ENCODE data around the gene GSTO2. TPM values are rescaled to one million over a fixed set of nuclear protein-coding genes. Genes with fewer than 3 reads are reported as not detected.

Gene GSTO2
- total and polyA plus RNA-seq, 2 of the 13 experiments (the other 11 are each of a cell fraction or from before 2014, with no cell fraction given), result 2.1 to 7.9 TPM

DNA sequence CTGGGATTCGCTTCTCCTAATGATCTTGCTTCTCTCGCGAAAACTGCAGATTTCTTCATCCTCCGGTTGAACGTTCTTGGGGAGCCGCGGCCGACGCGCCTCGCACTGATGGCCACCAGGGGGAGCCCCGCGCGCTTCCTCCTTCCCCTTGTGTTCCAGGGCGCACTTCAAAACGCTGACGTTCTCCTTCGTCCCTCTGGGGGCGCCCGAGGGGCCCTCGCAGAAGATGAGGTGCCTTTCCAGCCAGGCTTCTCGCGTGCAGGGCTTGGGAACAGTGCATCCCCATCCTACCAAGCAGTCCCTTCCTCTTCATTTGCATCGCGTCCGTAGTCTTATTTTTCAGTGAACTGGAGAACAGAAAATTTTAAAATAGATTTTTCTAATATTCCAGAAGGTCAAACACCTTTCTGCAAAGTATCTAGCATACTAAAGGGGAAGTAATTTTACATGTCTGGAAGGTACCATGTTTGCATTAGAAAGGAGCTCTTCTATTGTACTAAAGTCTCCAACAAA lies 22.5 kb downstream of the GSTO2 start (continued):
- TF ChIP-seq MZF1 (CRISPR knock-in tag; IDR thresholded peaks at IDR 0.05; ENCODE audit: borderline replicate concordance) (no peak), ETV5 (CRISPR knock-in tag; IDR thresholded peaks at IDR 0.05; ENCODE audit: borderline replicate concordance) (peak; percentile 63), ZNF510 (CRISPR knock-in tag; IDR thresholded peaks at IDR 0.05; ENCODE audit: low read depth) (no peak), ATF7 (IDR thresholded peaks at IDR 0.05) (no peak), ATF7 (CRISPR knock-in tag; IDR thresholded peaks at IDR 0.05) (no peak), ZNF879 (CRISPR knock-in tag; IDR thresholded peaks at IDR 0.05) (no peak), ZNF841 (CRISPR knock-in tag; IDR thresholded peaks at IDR 0.05; ENCODE audit: borderline replicate concordance) (no peak), FIP1L1 (IDR thresholded peaks at IDR 0.05; ENCODE audit: borderline replicate concordance, insufficient read depth, low read depth, low read length) (0 out of 2 replicates have a peak, but pooled peaks have one; percentile 60), KAT2B (IDR thresholded peaks at IDR 0.05; ENCODE audit: borderline replicate concordance, low read depth, low read length) (no peak), ZNF33B (CRISPR knock-in tag; IDR thresholded peaks at IDR 0.05) (no peak), ZNF598 (CRISPR knock-in tag; IDR thresholded peaks at IDR 0.05; ENCODE audit: borderline replicate concordance) (no peak), MXD4 (CRISPR knock-in tag; IDR thresholded peaks at IDR 0.05) (no peak), TCF12 (IDR thresholded peaks at IDR 0.05) (no peak), TCF12 (CRISPR knock-in tag; IDR thresholded peaks at IDR 0.05) (no peak), ZNF10 (CRISPR knock-in tag; IDR thresholded peaks at IDR 0.05; ENCODE audit: borderline replicate concordance, low read depth) (no peak), ZNF775 (CRISPR knock-in tag; IDR thresholded peaks at IDR 0.05; ENCODE audit: borderline replicate concordance) (no peak), GTF2F1 (IDR thresholded peaks at IDR 0.05; ENCODE audit: low read length) (no peak), FOSL1 (CRISPR knock-in tag; IDR thresholded peaks at IDR 0.05; ENCODE audit: borderline replicate concordance) (no peak), SIX1 (CRISPR knock-in tag; IDR thresholded peaks at IDR 0.05; ENCODE audit: borderline replicate concordance) (no peak), ZNF451 (CRISPR knock-in tag; IDR thresholded peaks at IDR 0.05) (no peak), SALL1 (CRISPR knock-in tag; IDR thresholded peaks at IDR 0.05) (peak; percentile 88)
- TF ChIP-seq, protein P1, sequence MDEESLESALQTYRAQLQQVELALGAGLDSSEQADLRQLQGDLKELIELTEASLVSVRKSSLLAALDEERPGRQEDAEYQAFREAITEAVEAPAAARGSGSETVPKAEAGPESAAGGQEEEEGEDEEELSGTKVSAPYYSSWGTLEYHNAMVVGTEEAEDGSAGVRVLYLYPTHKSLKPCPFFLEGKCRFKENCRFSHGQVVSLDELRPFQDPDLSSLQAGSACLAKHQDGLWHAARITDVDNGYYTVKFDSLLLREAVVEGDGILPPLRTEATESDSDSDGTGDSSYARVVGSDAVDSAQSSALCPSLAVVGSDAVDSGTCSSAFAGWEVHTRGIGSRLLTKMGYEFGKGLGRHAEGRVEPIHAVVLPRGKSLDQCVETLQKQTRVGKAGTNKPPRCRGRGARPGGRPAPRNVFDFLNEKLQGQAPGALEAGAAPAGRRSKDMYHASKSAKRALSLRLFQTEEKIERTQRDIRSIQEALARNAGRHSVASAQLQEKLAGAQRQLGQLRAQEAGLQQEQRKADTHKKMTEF (CRISPR knock-in tag; IDR thresholded peaks at IDR 0.05), result peak; percentile 66; the same call in 1 of the 2 replicates
- TF ChIP-seq, protein P2, sequence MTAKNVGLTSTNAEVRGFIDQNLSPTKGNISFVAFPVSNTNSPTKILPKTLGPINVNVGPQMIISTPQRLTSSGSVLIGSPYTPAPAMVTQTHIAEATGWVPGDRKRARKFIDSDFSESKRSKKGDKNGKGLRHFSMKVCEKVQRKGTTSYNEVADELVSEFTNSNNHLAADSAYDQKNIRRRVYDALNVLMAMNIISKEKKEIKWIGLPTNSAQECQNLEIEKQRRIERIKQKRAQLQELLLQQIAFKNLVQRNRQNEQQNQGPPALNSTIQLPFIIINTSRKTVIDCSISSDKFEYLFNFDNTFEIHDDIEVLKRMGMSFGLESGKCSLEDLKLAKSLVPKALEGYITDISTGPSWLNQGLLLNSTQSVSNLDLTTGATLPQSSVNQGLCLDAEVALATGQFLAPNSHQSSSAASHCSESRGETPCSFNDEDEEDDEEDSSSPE (CRISPR knock-in tag; IDR thresholded peaks at IDR 0.05), result 0 out of 2 replicates have a peak, but pooled peaks have one; percentile 37
- TF ChIP-seq, protein P3, sequence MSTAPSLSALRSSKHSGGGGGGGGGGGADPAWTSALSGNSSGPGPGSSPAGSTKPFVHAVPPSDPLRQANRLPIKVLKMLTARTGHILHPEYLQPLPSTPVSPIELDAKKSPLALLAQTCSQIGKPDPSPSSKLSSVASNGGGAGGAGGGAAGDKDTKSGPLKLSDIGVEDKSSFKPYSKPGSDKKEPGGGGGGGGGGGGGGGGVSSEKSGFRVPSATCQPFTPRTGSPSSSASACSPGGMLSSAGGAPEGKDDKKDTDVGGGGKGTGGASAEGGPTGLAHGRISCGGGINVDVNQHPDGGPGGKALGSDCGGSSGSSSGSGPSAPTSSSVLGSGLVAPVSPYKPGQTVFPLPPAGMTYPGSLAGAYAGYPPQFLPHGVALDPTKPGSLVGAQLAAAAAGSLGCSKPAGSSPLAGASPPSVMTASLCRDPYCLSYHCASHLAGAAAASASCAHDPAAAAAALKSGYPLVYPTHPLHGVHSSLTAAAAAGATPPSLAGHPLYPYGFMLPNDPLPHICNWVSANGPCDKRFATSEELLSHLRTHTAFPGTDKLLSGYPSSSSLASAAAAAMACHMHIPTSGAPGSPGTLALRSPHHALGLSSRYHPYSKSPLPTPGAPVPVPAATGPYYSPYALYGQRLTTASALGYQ (CRISPR knock-in tag; IDR thresholded peaks at IDR 0.05), result no peak

All from HepG2 (cell line).